Keratinocyte (primary cell): Measurements from ENCODE around the gene ERC2. TPM values are rescaled to one million over a fixed set of nuclear protein-coding genes. Genes with fewer than 3 reads are reported as not detected.

Experiments used
- DNase-seq: peaks from one replicate; pipeline ENCODE4 v3.0.0-alpha.2; 2011; ENCODE audit warnings: low read depth, missing footprints, low spot score
- FAIRE-seq: peaks from 2 replicates; lab custom pipeline; 2011; peaks lifted over from hg19 to GRCh38; lab: Jason Lieb, UNC
- H2AFZ ChIP-seq: 2 replicates; pipeline ENCODE4 v1.6.0; 2012; ENCODE audit warnings: low read length, control low read depth, inconsistent platforms; ENCODE audit not compliant: control insufficient read depth
- H3K27ac ChIP-seq: 2 replicates; pipeline ENCODE4 v1.5.1; 2011; ENCODE audit warnings: low read length; ENCODE audit not compliant: control insufficient read depth, insufficient read depth
- H3K27me3 ChIP-seq: 3 replicates; pipeline ENCODE4 v1.6.0; 2011; ENCODE audit warnings: low read length; ENCODE audit not compliant: control insufficient read depth, insufficient read depth; ENCODE audit errors: extremely low read depth
- H3K36me3 ChIP-seq, 2 experiments: 2 replicates in 1 of 2; 3 replicates in 1 of 2; pipeline ENCODE4 v1.5.1; 2011; ENCODE audit warnings: low read length in 2 of 2, mild to moderate bottlenecking in 1 of 2; ENCODE audit not compliant: control insufficient read depth in 2 of 2, insufficient read depth in 2 of 2; ENCODE audit errors: extremely low read depth in 1 of 2
- H3K4me1 ChIP-seq: 3 replicates; pipeline ENCODE4 v1.5.1; 2011; ENCODE audit warnings: low read length; ENCODE audit not compliant: control insufficient read depth, insufficient read depth; ENCODE audit errors: extremely low read depth
- H3K4me2 ChIP-seq: 3 replicates; pipeline ENCODE4 v1.6.0; 2011; ENCODE audit warnings: low read depth, low read length; ENCODE audit not compliant: control insufficient read depth, insufficient read depth; ENCODE audit errors: extremely low read depth
- H3K4me3 ChIP-seq, 3 experiments: fragments of 200-600 bp in 1 of 3; sonication (generic) in 1 of 3; 2 replicates in 2 of 3; 3 replicates in 1 of 3; pipeline ENCODE4 v1.5.1; 2011 to 2016; ENCODE audit warnings: low read length in 3 of 3, mild to moderate bottlenecking in 3 of 3, control low read depth in 2 of 3, inconsistent platforms in 1 of 3, low read depth in 1 of 3, mixed read lengths in 1 of 3, mixed run types in 1 of 3, moderate library complexity in 1 of 3; ENCODE audit not compliant: control insufficient read depth in 2 of 3, insufficient read depth in 2 of 3; ENCODE audit errors: extremely low read depth in 1 of 3
- H3K79me2 ChIP-seq: 2 replicates; pipeline ENCODE4 v1.6.0; 2012; ENCODE audit warnings: low read length; ENCODE audit not compliant: control insufficient read depth, insufficient read depth
- H3K9ac ChIP-seq: 3 replicates; pipeline ENCODE4 v1.6.0; 2011; ENCODE audit warnings: low read length; ENCODE audit not compliant: control insufficient read depth, insufficient read depth; ENCODE audit errors: extremely low read depth
- H3K9me1 ChIP-seq: 3 replicates; pipeline ENCODE4 v1.6.0; 2011; ENCODE audit warnings: low read length; ENCODE audit not compliant: control insufficient read depth, insufficient read depth; ENCODE audit errors: extremely low read depth
- H3K9me3 ChIP-seq: 2 replicates; pipeline ENCODE4 v1.5.1; 2012; ENCODE audit warnings: low read depth, low read length; ENCODE audit not compliant: control insufficient read depth
- H4K20me1 ChIP-seq: 3 replicates; pipeline ENCODE4 v1.6.0; 2011; ENCODE audit warnings: low read length; ENCODE audit not compliant: control insufficient read depth, insufficient read depth; ENCODE audit errors: extremely low read depth
- EZH2 ChIP-seq: IDR thresholded peaks from one replicate; pipeline ENCODE4 v1.6.1; 2012; ENCODE audit warnings: inconsistent platforms, mild to moderate bottlenecking, low read length, moderate library complexity
- dilution Hi-C: fragments of 300-500 bp; cut with MboI; formaldehyde crosslinking; loops from one replicate; pipeline ENCODE4 v1.7.0; 2020; ENCODE audit warnings: low sequenced_read_pairs; ENCODE audit not compliant: extremely low pct_ligation_motif_present
- polyA plus RNA-seq, 5 experiments: library from polyadenylated mRNA; depleted of rRNA in 3 of 5; stranded (reverse) in 3 of 5; stranded (forward) in 1 of 5; unstranded in 1 of 5; fragments of >200 nt; gene quantifications; 1 replicate in 1 of 5; 2 replicates in 3 of 5; 3 replicates in 1 of 5; pipeline versions ENCODE4 v1.2.1 to v1.2.3, GENCODE V29; 2011 to 2012; ENCODE audit warnings: missing spikeins in 2 of 5, low read depth in 1 of 5, low replicate concordance in 1 of 5
- TF ChIP-seq, protein P1 (sequence below), 3 experiments: IDR thresholded peaks in 1 of 3; conservative IDR thresholded peaks in 1 of 3; optimal IDR thresholded peaks in 1 of 3; 2 replicates in 2 of 3; 3 replicates in 1 of 3; pipeline versions ENCODE3 to v1.5.1; 2011; ENCODE audit warnings: low read length in 3 of 3, mild to moderate bottlenecking in 3 of 3, moderate library complexity in 2 of 3, control low read depth in 1 of 3, inconsistent platforms in 1 of 3; ENCODE audit not compliant: insufficient read depth in 2 of 3; ENCODE audit errors: extremely low read depth in 1 of 3

The ERC2 gene
- polyA plus RNA-seq, 1 donor (not counting 4 experiments of a cell fraction or from before 2014, with no cell fraction given): 0.08 TPM

DNA sequence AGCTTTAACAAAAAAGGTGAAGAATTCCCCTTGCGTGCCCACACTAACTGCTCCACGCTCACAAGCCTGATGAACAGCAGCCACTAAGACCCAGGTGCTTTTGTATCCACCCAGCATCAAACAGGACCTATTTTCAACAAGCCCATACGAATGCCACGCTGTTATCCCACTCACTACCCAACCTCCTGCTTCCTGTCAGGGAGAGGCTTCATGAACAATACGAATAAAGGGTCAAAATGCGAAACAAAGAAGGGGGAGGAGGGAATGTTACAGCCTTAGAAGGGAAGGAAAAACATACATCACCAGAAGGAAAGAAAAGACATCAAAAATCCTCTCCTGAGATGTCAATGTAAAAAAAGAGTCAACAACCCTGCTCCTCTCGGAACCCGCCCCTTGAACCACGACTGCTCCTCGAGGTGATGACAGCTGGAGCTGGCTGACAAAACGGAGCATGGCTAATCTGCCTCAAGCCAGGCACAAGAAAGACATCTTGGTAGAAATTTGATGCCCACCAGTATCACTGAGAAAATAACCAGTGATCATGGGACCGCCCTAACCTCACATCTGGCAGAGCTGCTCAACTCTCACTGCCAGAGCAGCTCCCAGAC lies 9.7 kb downstream of the ERC2 start:
- H4K20me1 ChIP-seq: no peaks in the 10 kb centered on the region
- no peaks in the 10 kb centered on the region for H3K9me1 ChIP-seq
- no peak for FAIRE-seq
- H3K4me2 ChIP-seq: no peak overlapping the region
- TF ChIP-seq EZH2: no peak
- TF ChIP-seq, protein P1, sequence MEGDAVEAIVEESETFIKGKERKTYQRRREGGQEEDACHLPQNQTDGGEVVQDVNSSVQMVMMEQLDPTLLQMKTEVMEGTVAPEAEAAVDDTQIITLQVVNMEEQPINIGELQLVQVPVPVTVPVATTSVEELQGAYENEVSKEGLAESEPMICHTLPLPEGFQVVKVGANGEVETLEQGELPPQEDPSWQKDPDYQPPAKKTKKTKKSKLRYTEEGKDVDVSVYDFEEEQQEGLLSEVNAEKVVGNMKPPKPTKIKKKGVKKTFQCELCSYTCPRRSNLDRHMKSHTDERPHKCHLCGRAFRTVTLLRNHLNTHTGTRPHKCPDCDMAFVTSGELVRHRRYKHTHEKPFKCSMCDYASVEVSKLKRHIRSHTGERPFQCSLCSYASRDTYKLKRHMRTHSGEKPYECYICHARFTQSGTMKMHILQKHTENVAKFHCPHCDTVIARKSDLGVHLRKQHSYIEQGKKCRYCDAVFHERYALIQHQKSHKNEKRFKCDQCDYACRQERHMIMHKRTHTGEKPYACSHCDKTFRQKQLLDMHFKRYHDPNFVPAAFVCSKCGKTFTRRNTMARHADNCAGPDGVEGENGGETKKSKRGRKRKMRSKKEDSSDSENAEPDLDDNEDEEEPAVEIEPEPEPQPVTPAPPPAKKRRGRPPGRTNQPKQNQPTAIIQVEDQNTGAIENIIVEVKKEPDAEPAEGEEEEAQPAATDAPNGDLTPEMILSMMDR (optimal IDR thresholded peaks at IDR 0.05 in 1 of 3, IDR thresholded peaks at IDR 0.05 in 1 of 3, conservative IDR thresholded peaks at IDR 0.05 in 1 of 3; ENCODE audit: extremely low read depth in 1 of 3, insufficient read depth in 2 of 3, low read length in 3 of 3): no peak
- H3K4me1 ChIP-seq: no peaks in the 10 kb centered on the region
- no peak overlapping the region for H3K4me3 ChIP-seq
- dilution Hi-C loops: no loop called here
- H3K27ac ChIP-seq: no peak overlapping the region
- no peaks in the 10 kb centered on the region for H3K36me3 ChIP-seq
- DNase-seq: no peak
- no peak overlapping the region for H2AFZ ChIP-seq
- H3K9ac ChIP-seq: no peak overlapping the region
- H3K27me3 ChIP-seq: no peaks in the 10 kb centered on the region
- H3K79me2 ChIP-seq: no peaks in the 10 kb centered on the region
- no peaks in the 10 kb centered on the region for H3K9me3 ChIP-seq

DNA sequence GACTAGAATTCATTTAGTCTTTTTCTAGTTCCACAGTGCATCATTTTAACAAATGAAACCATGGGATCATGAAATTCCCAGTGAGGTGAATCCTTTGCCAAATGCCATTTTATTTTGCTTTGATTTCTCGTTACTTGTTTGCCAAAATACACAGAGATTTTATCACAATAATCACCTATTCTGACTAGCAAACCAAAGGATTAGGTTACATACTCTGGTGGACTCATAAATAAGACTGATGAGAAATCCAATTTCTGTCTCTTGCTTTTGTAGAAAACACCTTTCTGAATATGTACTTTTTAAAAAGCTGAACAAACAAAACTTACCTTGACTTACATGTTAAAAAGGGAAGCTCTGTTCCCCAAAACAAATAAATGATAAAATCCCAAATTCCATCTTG lies 12.2 kb downstream of the ERC2 start:
- no peak for DNase-seq
- TF ChIP-seq EZH2: no peak
- TF ChIP-seq, protein P1 (optimal IDR thresholded peaks at IDR 0.05 in 1 of 3, IDR thresholded peaks at IDR 0.05 in 1 of 3, conservative IDR thresholded peaks at IDR 0.05 in 1 of 3; ENCODE audit: extremely low read depth in 1 of 3, insufficient read depth in 2 of 3, low read length in 3 of 3): no peak
- no peaks in the 10 kb centered on the region for H3K9me1 ChIP-seq
- H4K20me1 ChIP-seq: no peaks in the 10 kb centered on the region
- dilution Hi-C loops: no loop called here
- no peaks in the 10 kb centered on the region for H3K4me1 ChIP-seq
- FAIRE-seq: no peak
- H3K9ac ChIP-seq: no peak overlapping the region
- no peaks in the 10 kb centered on the region for H3K79me2 ChIP-seq
- no peaks in the 10 kb centered on the region for H3K36me3 ChIP-seq
- H3K27me3 ChIP-seq: no peaks in the 10 kb centered on the region
- H3K9me3 ChIP-seq: no peaks in the 10 kb centered on the region
- H3K4me2 ChIP-seq: no peak overlapping the region
- H3K4me3 ChIP-seq: no peak overlapping the region
- H2AFZ ChIP-seq: no peak overlapping the region
- H3K27ac ChIP-seq: no peak overlapping the region
